HG03460 (cell line): ENCODE data around the gene UNC119B.

ENCODE experiments used
- ATAC-seq: cut with Tn5 transposase; IDR thresholded peaks from one replicate; pipeline ENCODE4 v1.9.1; 2021; ENCODE audit not compliant: unreplicated experiment

The UNC119B gene

DNA sequence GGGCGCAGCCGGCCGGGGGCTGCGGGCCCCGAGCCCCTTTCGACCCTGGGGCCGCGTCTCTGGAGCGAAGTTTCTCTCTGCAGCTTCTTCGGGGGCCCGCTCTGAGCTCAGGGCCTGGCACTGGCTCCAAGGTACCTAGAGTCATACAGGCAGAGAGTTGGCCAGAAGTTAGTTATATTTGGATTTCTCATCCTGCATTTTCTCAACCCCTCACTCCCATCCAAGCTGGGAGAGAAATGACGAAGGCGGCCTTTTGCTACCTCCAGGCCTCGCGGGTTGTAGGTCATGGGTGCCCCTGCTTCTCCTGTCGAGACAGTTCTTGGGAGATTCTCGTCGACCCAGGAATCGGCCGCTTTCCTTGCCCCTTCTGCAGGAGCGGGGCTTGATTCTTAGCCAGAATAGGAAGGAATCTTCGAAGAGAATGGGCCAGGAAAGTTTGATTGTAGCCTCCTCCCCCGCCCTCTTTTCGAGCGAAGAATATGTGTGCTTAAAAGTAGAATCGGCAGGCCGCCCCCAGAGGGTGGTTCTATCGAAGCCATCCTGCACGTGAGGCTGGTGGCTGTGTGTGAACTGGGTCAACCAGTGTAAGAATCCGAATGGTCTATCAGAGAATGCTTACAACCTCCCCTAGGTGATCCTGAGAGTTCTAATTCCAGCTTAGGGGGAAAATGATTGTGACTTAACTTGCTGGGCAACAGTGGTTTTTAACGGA, 22.5 kb upstream of the UNC119B start:
- ATAC-seq, result no peak

DNA sequence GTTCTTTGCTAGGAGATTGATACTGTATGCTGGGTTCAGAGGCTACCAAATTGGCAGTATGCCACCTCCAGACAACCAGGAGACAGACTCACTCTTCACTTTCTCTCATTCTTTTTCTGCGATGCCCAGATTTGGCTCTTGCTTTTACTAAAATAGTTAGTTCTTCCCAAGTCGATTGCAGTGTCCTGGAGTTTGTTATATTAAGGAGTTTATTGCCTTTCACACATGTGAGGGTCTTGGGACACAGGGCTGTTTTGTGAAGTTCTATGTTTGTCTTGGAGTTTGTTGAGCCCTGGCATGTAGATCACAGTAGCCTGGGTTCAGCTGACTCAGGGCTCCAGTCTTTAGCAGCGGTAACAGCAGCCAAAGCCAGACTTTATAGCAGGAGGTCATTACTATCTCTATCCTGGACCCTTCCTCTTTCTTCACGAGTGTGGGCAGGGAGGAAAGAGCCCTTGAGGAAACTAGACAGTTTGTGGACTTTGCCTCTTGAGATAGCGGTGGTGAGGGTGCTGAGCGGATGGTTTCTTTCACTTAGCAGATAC, 21.7 kb upstream of the UNC119B start:
- ATAC-seq, result no peak

DNA sequence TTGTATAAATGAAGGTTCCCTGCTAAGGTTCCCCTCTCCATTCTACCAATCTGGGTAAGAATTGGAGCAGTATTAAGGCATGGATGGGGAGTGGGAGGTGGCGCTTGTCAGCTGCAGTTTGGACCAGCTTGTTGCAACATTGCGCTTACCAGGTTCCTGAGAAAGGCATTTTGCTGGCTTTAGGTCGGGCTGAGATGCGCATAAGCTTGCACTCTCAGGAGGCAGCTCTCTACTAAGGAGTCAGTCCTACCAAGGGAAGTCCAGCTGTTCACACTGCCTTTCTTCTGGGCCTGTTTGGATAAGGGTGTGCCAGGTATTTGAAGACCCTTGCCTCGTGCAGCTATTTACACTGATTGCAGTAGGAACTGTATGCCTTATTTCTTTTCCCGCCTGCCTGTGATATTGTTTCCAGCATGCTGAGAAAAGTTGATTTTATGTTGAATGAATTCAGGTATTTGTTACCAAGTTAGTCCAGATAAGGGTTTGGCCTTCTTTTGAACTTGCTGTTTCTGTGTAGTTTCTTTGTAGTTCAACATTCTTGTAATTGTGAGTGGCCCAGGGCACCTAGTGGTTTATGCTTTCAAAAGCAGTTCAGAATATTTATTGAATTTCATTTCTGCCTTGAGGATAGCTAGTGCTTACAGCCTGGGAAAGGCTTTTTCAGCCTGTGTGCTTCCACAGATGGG, 20.7 kb upstream of the UNC119B start:
- ATAC-seq, result no peak

- ATAC-seq, result no peak
Measured at GRCh38 chr12:120690083-120690450, 20.2 kb upstream of the UNC119B start.

- no peak for ATAC-seq
Measured at GRCh38 chr12:120690978-120691377, 19.3 kb upstream of the UNC119B start.

GRCh38 chr12:120692524-120693033, 17.7 kb upstream of the UNC119B start:
- no peak for ATAC-seq

DNA sequence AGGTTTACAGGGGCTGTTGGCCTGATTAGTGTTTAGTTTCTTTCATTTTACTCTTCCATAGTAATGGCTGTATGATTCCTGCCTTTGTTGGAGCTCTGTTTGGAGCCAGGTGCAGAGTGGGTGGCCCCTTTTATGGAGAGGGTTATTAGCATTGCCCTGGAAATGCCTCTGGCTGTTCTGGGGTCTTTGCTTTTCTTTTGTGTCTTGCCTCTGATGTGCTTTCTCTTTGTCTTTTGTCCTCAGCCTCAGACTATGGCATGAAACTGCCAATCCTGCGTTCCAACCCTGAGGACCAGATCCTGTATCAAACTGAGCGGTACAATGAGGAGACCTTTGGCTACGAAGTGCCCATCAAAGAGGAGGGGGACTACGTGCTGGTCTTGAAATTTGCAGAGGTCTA, 16.4 kb upstream of the UNC119B start:
- no peak for ATAC-seq

GRCh38 chr12:120696626-120697025, 13.6 kb upstream of the UNC119B start:
- no peak for ATAC-seq

DNA sequence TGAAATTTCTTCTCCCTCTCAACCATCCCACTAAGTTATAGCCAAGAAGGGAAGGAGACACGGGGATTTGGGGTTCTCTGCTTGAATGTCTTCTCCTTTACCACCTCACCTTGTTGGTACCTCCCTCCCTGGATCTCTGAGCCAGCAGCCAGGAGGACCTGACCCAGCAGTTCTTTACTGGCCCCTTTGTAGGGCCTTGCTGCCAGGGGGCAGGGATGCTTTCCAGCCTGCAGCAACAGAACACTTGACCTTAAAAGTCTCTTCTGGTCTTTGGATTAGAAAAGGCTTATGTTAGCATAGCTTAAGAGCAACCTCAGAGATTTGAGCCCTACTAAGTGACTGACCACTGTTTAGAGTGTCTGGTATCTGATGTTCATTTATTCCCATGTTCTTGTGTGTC, 12.9 kb upstream of the UNC119B start:
- no peak for ATAC-seq

DNA sequence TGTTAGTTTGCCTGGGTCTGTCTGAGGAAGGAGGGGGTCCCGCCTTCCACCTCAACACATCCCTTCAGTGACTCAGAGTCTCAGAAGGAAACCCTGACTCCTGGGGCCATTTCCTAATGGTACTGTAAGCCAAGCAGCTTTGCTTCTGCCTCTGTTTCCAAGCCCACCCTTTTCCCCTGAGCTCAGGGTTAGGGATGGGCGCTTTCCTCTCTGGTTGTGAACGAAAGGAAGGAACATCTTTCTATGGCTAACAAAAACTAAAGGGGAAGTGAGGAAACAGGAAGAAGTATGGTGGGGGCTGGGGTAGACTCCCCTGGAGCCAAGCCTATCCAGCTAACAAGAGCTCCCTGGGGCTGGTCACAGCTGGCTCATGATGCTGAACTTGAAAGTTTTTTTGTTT, 11.6 kb upstream of the UNC119B start:
- ATAC-seq, result no peak

- ATAC-seq, result no peak
Measured at GRCh38 chr12:120699553-120699952, 10.7 kb upstream of the UNC119B start.

- no peak for ATAC-seq
Measured at GRCh38 chr12:120700886-120701285, 9.4 kb upstream of the UNC119B start.

GRCh38 chr12:120702637-120703036, 7.6 kb upstream of the UNC119B start:
- no peak for ATAC-seq

- ATAC-seq, result no peak
Measured at GRCh38 chr12:120703311-120703942, 6.8 kb upstream of the UNC119B start.

- ATAC-seq, result no peak
Measured at GRCh38 chr12:120705618-120706017, 4.6 kb upstream of the UNC119B start.

GRCh38 chr12:120706029-120706428, 4.2 kb upstream of the UNC119B start:
- ATAC-seq, result no peak

DNA sequence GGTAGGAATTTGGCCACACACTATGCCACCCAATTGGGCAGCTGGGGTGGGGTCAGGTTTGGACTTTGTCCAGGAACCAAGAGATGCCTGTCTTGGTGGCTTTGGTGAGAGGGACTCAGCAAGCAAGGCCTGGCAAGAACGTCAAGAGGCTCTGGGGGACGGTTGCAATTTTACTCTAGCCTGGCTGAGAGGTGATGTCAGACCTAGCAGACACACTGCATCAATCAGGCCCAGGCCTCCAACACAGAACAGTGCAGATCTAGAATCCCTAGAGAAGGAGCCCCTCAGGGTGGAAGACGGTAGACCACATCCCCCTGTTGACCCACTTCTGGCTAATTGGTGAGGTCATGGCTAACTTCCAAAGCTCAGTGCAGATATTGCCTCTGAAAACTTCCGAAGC, 1.6 kb upstream of the UNC119B start:
- ATAC-seq, result no peak

DNA sequence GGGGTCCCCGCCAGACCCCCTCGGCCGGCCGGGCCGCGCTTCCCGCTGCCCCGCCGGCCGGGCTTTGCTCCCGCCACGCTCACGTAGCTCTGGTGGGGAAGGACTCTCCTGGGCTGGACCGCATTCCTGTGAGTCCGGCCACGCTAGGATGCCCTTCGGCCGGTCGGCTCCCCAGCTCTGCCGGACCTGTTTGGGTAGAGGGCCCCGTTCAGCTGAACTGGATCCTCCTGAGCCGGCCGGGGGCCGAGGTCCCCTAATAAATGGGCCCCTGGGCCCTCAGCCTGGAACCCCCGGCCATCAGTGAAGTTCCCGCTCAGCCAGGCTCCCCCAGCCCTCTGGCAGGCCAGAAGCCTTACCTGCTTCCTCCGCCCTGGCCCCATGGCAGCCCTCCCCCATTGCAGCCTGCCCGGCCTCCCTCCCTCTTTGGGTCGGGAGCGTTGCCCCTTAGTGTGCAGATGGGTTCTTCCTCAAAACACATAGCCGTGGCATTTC, 593 bp downstream of the UNC119B start:
- ATAC-seq, result peak; percentile 29

GRCh38 chr12:120711411-120711810, 1.2 kb downstream of the UNC119B start:
- no peak for ATAC-seq

GRCh38 chr12:120712610-120713009, 2.4 kb downstream of the UNC119B start:
- no peak for ATAC-seq

DNA sequence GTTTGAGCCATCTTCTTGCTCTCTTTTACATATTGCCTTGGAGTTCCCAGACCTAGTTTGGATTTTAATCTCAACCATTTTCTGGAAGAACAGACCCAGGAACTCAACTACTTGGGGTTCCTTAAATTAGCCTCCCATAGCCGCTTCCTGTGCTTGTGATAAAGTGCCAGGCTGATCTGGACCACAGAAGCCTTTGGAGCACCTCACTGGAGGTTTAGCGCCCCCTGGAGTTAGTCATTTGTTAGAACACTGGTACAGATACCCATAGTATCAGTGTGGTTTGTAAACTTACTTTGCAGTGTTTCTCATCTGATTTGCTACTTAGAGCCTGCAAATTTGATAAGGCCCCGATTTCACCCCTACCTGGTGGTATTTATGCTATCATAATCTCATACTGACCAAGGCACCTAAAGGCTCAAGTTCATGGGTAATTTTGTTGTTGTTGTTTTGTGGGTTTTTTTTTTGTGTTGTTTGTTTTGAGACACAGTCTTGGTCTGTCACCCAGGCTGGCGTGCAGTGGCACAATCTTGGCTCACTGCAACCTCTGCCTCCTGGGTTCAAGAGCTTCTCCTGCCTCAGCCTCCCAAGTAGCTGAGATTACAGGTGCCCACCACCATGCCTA, 3.7 kb downstream of the UNC119B start:
- ATAC-seq, result no peak
